Upper lobe of left lung (tissue), 4 donors: ENCODE data around the gene LIN28A.

Experiments used
- CTCF ChIP-seq, 6 experiments: fragments of 450-650 bp in 4 of 6; fragments of 200-600 bp in 2 of 6; sonication (generic) in 2 of 6; IDR thresholded peaks; one replicate each; pipeline ENCODE4 v1.5.1; 2016 to 2019; ENCODE audit warnings: antibody characterized with exemption in 6 of 6
- EP300 ChIP-seq, 4 donors: sonication (generic); formaldehyde crosslinking; IDR thresholded peaks; one replicate each; pipeline ENCODE4 v1.5.1; 2017; ENCODE audit warnings: antibody characterized with exemption in 4 of 4, control low read depth in 2 of 4

GRCh38 chr1:26470878-26471497 lies 60.4 kb downstream of the LIN28A start:
- TF ChIP-seq CTCF (IDR thresholded peaks at IDR 0.05) (no peak), EP300 (IDR thresholded peaks at IDR 0.05) (no peak)
